Smooth muscle cell (in vitro differentiated cells): ENCODE results near the gene ENDOV. TPM values are rescaled to one million over a fixed set of nuclear protein-coding genes. Genes with fewer than 3 reads are reported as not detected.

Experiments
- DNase-seq: peaks from one replicate; lab custom pipeline; 2025; ENCODE audit not compliant: unreplicated experiment; lab: John Stamatoyannopoulos, UW
- H2AFZ ChIP-seq: fragments of 200-600 bp; sonication (generic); 2 replicates; pipeline ENCODE4 v1.6.0; 2016; ENCODE audit warnings: antibody characterized with exemption, low read depth, mild to moderate bottlenecking
- H3F3A ChIP-seq: fragments of 200-600 bp; sonication (generic); 2 replicates; pipeline ENCODE4 v1.6.0; 2017; ENCODE audit warnings: antibody characterized with exemption, low read depth
- H3K27ac ChIP-seq: fragments of 200-600 bp; sonication (generic); 2 replicates; pipeline ENCODE4 v1.5.1; 2016; ENCODE audit warnings: low read depth, mild to moderate bottlenecking
- H3K27me3 ChIP-seq: fragments of 200-600 bp; sonication (generic); 2 replicates; pipeline ENCODE4 v1.6.1; 2016; ENCODE audit warnings: low read depth, mild to moderate bottlenecking
- H3K36me3 ChIP-seq: fragments of 200-600 bp; sonication (generic); 2 replicates; pipeline ENCODE4 v1.5.1; 2016; ENCODE audit warnings: low read depth
- H3K4me1 ChIP-seq: fragments of 200-600 bp; sonication (generic); 2 replicates; pipeline ENCODE4 v1.5.1; 2016; ENCODE audit warnings: low read depth
- H3K4me2 ChIP-seq: fragments of 200-600 bp; sonication (generic); 2 replicates; pipeline ENCODE4 v1.6.0; 2016; ENCODE audit warnings: mild to moderate bottlenecking
- H3K4me3 ChIP-seq: fragments of 200-600 bp; sonication (generic); 2 replicates; pipeline ENCODE4 v1.5.1; 2016; ENCODE audit warnings: mild to moderate bottlenecking
- H3K79me2 ChIP-seq: fragments of 200-600 bp; sonication (generic); 2 replicates; pipeline ENCODE4 v1.6.0; 2016; ENCODE audit warnings: low read depth, mild to moderate bottlenecking
- H3K9ac ChIP-seq: fragments of 200-600 bp; sonication (generic); 2 replicates; pipeline ENCODE4 v1.6.0; 2016; ENCODE audit warnings: low read depth
- H3K9me3 ChIP-seq: fragments of 200-600 bp; sonication (generic); replicated peaks from 2 replicates; pipeline ENCODE4 v1.5.1; 2016; ENCODE audit warnings: low read depth
- H4K20me1 ChIP-seq: fragments of 200-600 bp; sonication (generic); 2 replicates; pipeline ENCODE4 v1.6.0; 2016; ENCODE audit warnings: low read depth
- WGBS: methylation state at CpG from one replicate; pipeline ENCODE4 v1.1.7; 2016; ENCODE audit warnings: low lambda C conversion rate; 5-methylcytosine and 5-hydroxymethylcytosine counted together
- polyA plus RNA-seq: library from polyadenylated mRNA; unstranded; fragments of >200 nt; fragmentation: Nextera tagmentation; extraction: Ambion mirVana; gene quantifications from 2 replicates; pipeline ENCODE4 v1.2.1, GENCODE V29; 2016
- total RNA-seq: library from RNA; depleted of rRNA; stranded (reverse); fragments of >200 nt; gene quantifications from 2 replicates; pipeline ENCODE4 v1.2.3, GENCODE V29; 2014
- TF ChIP-seq, protein P1 (sequence below): fragments of 200-600 bp; sonication (generic); IDR thresholded peaks from 2 replicates; pipeline ENCODE4 v1.5.1; 2017; ENCODE audit warnings: borderline replicate concordance, mild to moderate bottlenecking, antibody characterized with exemption; ENCODE audit not compliant: insufficient read depth, poor library complexity, severe bottlenecking

The ENDOV gene
- total and polyA plus RNA-seq, 2 experiments from 2014 or later, result 31.6 to 59.7 TPM

- Histone ChIP-seq H3K79me2 (no peaks in the 10 kb centered on the region), H4K20me1 (peaks cover 3% of the 10 kb centered on the region), H2AFZ (no peak overlapping the region), H3K9me3 (no peaks in the 10 kb centered on the region), H3K27ac (no peak overlapping the region), H3F3A (no peaks in the 10 kb centered on the region), H3K9ac (no peak overlapping the region), H3K4me3 (no peak overlapping the region), H3K27me3 (no peaks in the 10 kb centered on the region), H3K36me3 (no peaks in the 10 kb centered on the region), H3K4me2 (no peak overlapping the region), H3K4me1 (no peaks in the 10 kb centered on the region)
- WGBS, result 92% methylated on average over 29 of the region's 29 CpGs
- DNase-seq, result no peak
- TF ChIP-seq, protein P1, sequence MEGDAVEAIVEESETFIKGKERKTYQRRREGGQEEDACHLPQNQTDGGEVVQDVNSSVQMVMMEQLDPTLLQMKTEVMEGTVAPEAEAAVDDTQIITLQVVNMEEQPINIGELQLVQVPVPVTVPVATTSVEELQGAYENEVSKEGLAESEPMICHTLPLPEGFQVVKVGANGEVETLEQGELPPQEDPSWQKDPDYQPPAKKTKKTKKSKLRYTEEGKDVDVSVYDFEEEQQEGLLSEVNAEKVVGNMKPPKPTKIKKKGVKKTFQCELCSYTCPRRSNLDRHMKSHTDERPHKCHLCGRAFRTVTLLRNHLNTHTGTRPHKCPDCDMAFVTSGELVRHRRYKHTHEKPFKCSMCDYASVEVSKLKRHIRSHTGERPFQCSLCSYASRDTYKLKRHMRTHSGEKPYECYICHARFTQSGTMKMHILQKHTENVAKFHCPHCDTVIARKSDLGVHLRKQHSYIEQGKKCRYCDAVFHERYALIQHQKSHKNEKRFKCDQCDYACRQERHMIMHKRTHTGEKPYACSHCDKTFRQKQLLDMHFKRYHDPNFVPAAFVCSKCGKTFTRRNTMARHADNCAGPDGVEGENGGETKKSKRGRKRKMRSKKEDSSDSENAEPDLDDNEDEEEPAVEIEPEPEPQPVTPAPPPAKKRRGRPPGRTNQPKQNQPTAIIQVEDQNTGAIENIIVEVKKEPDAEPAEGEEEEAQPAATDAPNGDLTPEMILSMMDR, result no peak
Observed at GRCh38 chr17:80431246-80432195, 16.6 kb downstream of the ENDOV start.

- WGBS, result 81% methylated on average over 15 of the region's 15 CpGs
- Histone ChIP-seq H3K27ac (no peak overlapping the region), H3K36me3 (no peaks in the 10 kb centered on the region), H3K9me3 (no peaks in the 10 kb centered on the region), H3K4me3 (no peak overlapping the region), H3K79me2 (no peaks in the 10 kb centered on the region), H3F3A (no peaks in the 10 kb centered on the region), H3K4me2 (no peak overlapping the region), H2AFZ (no peak overlapping the region), H4K20me1 (peaks cover 7% of the 10 kb centered on the region), H3K27me3 (no peaks in the 10 kb centered on the region), H3K9ac (no peak overlapping the region), H3K4me1 (no peaks in the 10 kb centered on the region)
- TF ChIP-seq, protein P1, result no peak
- DNase-seq, result no peak
Observed at GRCh38 chr17:80432350-80432955, 17.5 kb downstream of the ENDOV start.

GRCh38 chr17:80432961-80433550 lies 18.1 kb downstream of the ENDOV start:
- no peaks in the 10 kb centered on the region for H3K27me3 ChIP-seq
- no peaks in the 10 kb centered on the region for H3F3A ChIP-seq
- DNase-seq, result no peak
- no peaks in the 10 kb centered on the region for H3K9me3 ChIP-seq
- H3K79me2 ChIP-seq, result no peaks in the 10 kb centered on the region
- TF ChIP-seq, protein P1, result no peak
- H3K4me3 ChIP-seq, result no peak overlapping the region
- H3K9ac ChIP-seq, result no peak overlapping the region
- H3K4me1 ChIP-seq, result no peaks in the 10 kb centered on the region
- H3K36me3 ChIP-seq, result no peaks in the 10 kb centered on the region
- H4K20me1 ChIP-seq, result peaks cover 13% of the 10 kb centered on the region
- WGBS, result 91% methylated on average over 6 of the region's 6 CpGs
- no peak overlapping the region for H3K4me2 ChIP-seq
- H3K27ac ChIP-seq, result no peak overlapping the region
- no peak overlapping the region for H2AFZ ChIP-seq
